GM18511 (cell line): ENCODE data around the gene GGTLC2.
"Not testable (repeated sequence)": the region's sequence is repeated elsewhere in the genome, so short reads cannot be mapped to it uniquely, and the experiment has no call there.

Source experiments
- ATAC-seq: cut with Tn5 transposase; IDR thresholded peaks from one replicate; pipeline ENCODE4 v1.9.1; 2021; ENCODE audit warnings: mild to moderate bottlenecking, moderate library complexity; ENCODE audit not compliant: unreplicated experiment

GGTLC2 gene

GRCh38 chr22:22644314-22644713 lies at the start of gene GGTLC2:
Gene GGTLC2, plus strand, starts transcription at chr22:22644614. Its CDS starts 1,732 bp downstream, at chr22:22646346.
- not testable (repeated sequence) for ATAC-seq

- ATAC-seq, result no peak
These were observed 49.2 kb upstream of the GGTLC2 start for GRCh38 chr22:22595001-22595835.

DNA sequence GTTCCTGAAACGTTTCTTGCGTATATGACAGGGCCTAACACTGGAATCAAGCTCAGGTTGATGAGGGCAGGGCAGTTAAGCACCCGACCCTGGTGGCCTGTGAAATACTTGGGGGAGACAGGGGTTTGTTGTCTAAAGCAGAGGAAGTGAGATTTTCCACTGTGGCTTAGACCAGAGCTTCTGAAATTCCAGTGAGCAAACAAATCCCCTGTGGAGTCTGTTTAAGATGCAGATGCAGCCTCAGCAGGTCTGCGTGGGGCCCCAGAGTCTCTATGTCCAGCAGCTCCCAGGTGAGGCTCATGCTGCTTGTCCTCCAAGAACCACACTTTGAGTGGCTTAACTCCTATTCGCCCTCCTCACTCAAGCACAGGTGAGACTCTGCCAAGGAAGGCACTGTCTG lies 46.3 kb upstream of the GGTLC2 start:
- ATAC-seq, result no peak

DNA sequence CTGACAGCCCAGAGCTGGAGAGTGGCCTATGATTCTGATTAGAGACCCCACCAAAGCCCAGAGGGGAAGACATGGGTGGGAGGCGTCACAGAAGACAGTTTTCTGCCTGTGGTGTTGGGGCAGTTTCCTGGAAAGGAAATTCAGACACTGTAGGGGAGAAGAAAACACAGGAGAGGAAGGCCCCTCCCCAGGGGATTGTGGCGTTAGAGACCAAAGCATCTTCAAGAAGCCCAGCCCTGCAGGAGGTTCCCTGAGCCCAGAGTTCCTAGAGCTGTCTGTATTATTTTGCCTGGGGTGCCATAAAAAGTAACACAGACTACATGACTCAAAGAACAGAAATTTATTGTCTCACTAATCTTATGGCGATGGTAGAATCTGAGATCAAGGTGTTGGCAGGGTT lies 45.2 kb upstream of the GGTLC2 start:
- no peak for ATAC-seq

GRCh38 chr22:22600531-22601261 lies 43.7 kb upstream of the GGTLC2 start:
- ATAC-seq, result no peak

GRCh38 chr22:22603470-22603947 lies 40.9 kb upstream of the GGTLC2 start:
- no peak for ATAC-seq

DNA sequence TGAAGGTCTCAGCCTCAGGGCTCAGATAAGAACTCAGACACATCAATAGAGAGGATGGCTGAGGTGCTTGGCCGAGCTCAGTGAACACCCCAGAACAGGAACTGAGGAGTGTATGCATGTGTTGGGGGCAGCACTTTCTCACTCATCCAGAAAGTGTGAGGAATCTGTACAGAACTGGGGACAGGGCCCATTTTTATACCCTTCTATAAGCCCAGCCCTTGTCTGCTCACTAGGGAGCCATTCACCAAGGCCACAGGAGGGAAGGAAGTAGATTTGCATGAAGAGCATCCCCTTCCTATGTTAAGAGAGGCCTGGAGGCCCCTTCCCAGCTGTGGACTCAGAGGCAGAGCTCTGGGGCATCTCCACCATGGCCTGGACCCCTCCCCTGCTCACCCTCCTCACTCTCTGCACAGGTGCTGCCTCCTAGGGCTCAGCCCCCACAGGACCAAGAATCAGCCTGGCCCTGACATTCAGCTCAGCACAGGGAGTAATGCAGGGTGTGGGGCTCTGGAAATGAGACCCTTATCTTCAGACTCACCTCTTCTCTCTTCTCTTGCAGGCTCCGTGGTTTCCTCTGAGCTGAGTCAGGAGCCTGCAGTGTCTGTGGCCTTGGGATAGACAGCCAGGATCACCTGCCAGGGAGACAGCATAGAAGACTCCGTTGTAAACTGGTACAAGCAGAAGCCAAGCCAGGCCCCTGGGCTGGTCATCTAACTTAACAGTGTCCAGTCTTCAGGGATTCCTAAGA lies 39.9 kb upstream of the GGTLC2 start:
- no peak for ATAC-seq

- no peak for ATAC-seq
These were observed 39.4 kb upstream of the GGTLC2 start for GRCh38 chr22:22605074-22605404.

DNA sequence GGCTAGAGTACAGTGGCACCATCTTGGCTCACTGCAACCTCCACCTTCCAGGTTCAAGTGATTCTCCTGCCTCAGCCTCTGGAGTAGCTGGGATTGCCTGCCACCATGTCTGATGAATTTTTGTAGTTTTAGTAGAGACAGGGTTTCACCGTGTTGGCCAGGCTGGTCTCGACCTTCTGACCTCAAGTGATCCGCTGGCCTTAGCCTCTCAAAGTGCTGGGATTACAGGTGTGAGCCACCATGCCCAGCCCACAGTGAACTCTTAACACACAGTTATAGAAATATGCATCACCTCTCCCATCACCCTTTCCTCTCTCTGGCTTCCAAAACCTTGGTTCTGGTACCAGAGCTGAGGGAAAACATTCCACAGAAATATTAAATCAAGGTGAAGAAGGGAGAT lies 36.4 kb upstream of the GGTLC2 start:
- not testable (repeated sequence) for ATAC-seq

DNA sequence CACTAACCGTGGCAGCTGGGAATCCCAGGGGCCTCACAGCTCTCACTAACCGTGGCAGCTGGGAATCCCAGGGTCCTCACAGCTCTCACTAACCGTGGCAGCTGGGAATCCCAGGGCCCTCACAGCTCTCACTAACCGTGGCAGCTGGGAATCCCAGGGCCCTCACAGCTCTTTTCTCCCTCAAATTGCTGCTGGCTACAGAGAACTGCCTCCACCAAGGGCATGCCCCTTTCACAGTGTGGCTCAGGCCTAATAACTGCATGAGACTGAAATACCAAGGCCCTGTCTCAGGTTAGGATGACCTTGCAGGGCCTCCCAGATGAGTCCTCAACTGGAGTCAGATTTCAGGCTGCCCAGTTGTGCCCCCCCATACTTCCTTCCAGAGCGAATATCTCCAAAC lies 35.1 kb upstream of the GGTLC2 start:
- no peak for ATAC-seq

DNA sequence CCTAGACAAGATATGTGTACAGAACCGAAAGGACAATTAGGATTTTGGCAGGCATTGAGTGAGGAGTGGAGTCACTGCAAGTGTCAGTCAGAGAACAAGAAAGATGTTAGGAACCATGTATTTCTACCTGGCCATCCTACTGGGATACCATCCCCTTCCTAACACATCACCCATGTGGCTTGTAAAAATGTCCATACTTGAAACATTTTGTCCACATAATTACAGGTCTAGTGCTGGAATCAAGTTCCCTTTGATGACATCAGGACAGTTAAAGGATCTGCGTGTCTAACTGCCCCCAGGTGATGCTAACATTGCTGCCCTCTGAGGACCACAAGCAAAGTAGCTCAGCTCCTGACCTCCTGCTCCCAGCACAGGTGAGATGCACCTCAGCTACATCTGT lies 31.9 kb upstream of the GGTLC2 start:
- no peak for ATAC-seq

GRCh38 chr22:22614065-22614464 lies 30.3 kb upstream of the GGTLC2 start:
- no peak for ATAC-seq

GRCh38 chr22:22616636-22617035 lies 27.8 kb upstream of the GGTLC2 start:
- ATAC-seq, result no peak

GRCh38 chr22:22618448-22618847 lies 26.0 kb upstream of the GGTLC2 start:
- ATAC-seq, result no peak

DNA sequence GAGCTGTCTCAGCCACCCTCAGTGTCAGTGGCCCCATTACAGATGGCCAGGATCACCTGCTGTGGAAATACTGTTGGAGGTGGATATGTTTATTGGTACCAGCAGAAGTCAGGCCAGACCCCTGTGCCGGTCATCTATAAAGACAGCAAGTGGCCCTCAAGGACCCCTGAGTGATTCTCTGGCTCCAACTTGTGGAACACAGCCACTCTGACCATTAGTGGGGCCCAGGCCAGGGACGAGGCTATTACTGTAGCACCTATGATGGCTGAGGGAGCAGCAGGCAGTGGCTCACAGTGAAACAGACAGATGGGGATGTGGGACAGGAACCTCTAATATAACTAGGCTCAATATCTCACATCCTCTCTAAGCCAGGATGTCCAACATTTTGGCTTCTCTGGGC lies 25.5 kb upstream of the GGTLC2 start:
- ATAC-seq, result no peak

GRCh38 chr22:22619765-22620414 lies 24.5 kb upstream of the GGTLC2 start:
- no peak for ATAC-seq

GRCh38 chr22:22628546-22629495 lies 15.6 kb upstream of the GGTLC2 start:
- ATAC-seq, result not testable (repeated sequence)

DNA sequence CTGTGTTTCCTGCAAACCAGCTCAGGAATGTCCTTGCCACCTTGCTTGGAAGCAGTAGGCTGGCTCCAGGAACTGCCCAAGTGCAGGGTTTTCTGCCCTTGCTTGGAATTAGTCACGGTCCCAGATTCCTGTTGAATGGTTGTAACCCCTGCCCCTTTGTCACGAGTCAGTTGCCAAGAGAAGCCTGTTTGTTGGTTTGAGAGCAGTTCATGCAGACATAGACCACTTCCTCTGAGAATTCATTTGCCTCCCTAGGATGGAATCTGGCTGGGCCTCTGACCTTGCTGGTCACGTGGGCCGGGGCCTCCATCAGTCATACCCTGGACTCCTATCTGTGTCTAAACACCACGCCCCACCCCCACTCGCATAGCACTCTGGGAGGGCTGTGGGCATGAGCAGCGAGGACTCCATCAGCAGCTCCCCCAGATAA lies 13.2 kb upstream of the GGTLC2 start:
- ATAC-seq, result not testable (repeated sequence)

DNA sequence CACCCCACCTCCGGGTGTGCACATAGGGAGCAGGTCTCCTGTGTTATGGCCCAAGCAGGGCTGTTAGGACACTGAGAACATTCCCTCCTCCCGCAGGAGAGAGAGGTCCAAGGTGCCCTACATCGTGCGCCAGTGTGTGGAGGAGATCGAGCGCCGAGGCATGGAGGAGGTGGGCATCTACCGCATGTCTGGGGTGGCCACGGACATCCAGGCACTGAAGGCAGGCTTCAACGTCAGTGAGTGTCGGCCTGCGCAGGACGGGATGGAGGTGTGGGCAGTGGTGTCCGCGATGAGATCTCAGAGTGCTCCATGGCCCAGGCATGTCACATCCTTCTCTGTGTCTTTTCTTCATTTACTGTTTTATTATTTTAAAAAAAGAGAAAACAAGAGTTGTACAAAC lies 12.2 kb upstream of the GGTLC2 start:
- ATAC-seq, result not testable (repeated sequence)

GRCh38 chr22:22633533-22633932 lies 10.9 kb upstream of the GGTLC2 start:
- ATAC-seq, result not testable (repeated sequence)
